CD8-positive, alpha-beta memory T cell (primary cell): Measurements from ENCODE around the gene EIF4G1. TPM values are rescaled to one million over a fixed set of nuclear protein-coding genes. Genes with fewer than 3 reads are reported as not detected.

ENCODE experiments used
- CTCF ChIA-PET: fragments of 350-600 bp; sonication (Branson Sonifier 250); formaldehyde crosslinking; loops from one replicate; lab custom pipeline; 2021; ENCODE audit warnings: antibody characterized with exemption; lab: Charles Lee
- POLR2A ChIA-PET: fragments of 350-600 bp; sonication (Branson Sonifier 250); formaldehyde crosslinking; loops from one replicate; lab custom pipeline; 2021; ENCODE audit warnings: antibody characterized with exemption; lab: Charles Lee
- DNase-seq, 5 donors: peaks; one replicate each; pipeline versions ENCODE4 v3.0.0 to v3.0.0-alpha.2; 2020 to 2022; ENCODE audit warnings: mixed read lengths in 1 of 5
- H3K27ac ChIP-seq: one replicate; pipeline ENCODE4 v1.7.0; 2013; ENCODE audit warnings: low read depth, mild to moderate bottlenecking, low read length, moderate library complexity
- H3K27me3 ChIP-seq: 2 replicates; pipeline ENCODE4 v1.7.0; 2013; ENCODE audit warnings: low read length, mild to moderate bottlenecking; ENCODE audit not compliant: insufficient read depth, poor library complexity, severe bottlenecking
- H3K36me3 ChIP-seq: 2 replicates; pipeline ENCODE4 v1.7.0; 2013; ENCODE audit warnings: mild to moderate bottlenecking, low read length, moderate library complexity; ENCODE audit not compliant: insufficient read depth
- H3K4me1 ChIP-seq: 2 replicates; pipeline ENCODE4 v1.7.0; 2013; ENCODE audit warnings: mild to moderate bottlenecking, low read length, moderate library complexity; ENCODE audit not compliant: insufficient read depth
- H3K4me3 ChIP-seq: 2 replicates; pipeline ENCODE4 v1.7.0; 2013; ENCODE audit warnings: mild to moderate bottlenecking, low read length
- H3K9me3 ChIP-seq: 2 replicates; pipeline ENCODE4 v1.7.0; 2013; ENCODE audit warnings: mild to moderate bottlenecking, low read length
- H3K27ac Mint-ChIP-seq, 8 donors: one replicate each; pipeline ENCODE4 v1.8.0; 2020 to 2021; ENCODE audit warnings: mixed read lengths in 8 of 8, mild to moderate bottlenecking in 6 of 8, inconsistent platforms in 3 of 8, moderate library complexity in 3 of 8
- H3K27me3 Mint-ChIP-seq, 2 donors: one replicate each; pipeline ENCODE4 v1.8.0; 2020 to 2021; ENCODE audit warnings: mixed read lengths in 2 of 2, mild to moderate bottlenecking in 1 of 2, moderate library complexity in 1 of 2
- H3K36me3 Mint-ChIP-seq, 3 donors: one replicate each; pipeline ENCODE4 v1.8.0; 2020 to 2021; ENCODE audit warnings: mixed read lengths in 3 of 3, inconsistent platforms in 1 of 3, mild to moderate bottlenecking in 1 of 3
- H3K4me1 Mint-ChIP-seq, 3 donors: one replicate each; pipeline ENCODE4 v1.8.0; 2020 to 2021; ENCODE audit warnings: mixed read lengths in 3 of 3, inconsistent platforms in 1 of 3, mild to moderate bottlenecking in 1 of 3
- H3K4me3 Mint-ChIP-seq, 7 donors: one replicate each; pipeline ENCODE4 v1.8.0; 2020 to 2021; ENCODE audit warnings: mixed read lengths in 7 of 7, mild to moderate bottlenecking in 6 of 7, moderate library complexity in 4 of 7, inconsistent platforms in 2 of 7
- H3K9me3 Mint-ChIP-seq, 5 donors: one replicate each; pipeline ENCODE4 v1.8.0; 2020 to 2022; ENCODE audit warnings: mixed read lengths in 5 of 5, mild to moderate bottlenecking in 3 of 5, moderate library complexity in 2 of 5, inconsistent platforms in 1 of 5
- polyA plus RNA-seq: library from polyadenylated mRNA; unstranded; fragments of 300-500 nt; fragmentation: Illumina TruSeq; gene quantifications from one replicate; pipeline ENCODE4 v1.2.3, GENCODE V29; 2021
- total RNA-seq, 2 experiments: library from RNA; stranded (reverse); gene quantifications; one replicate each; pipeline ENCODE4 v1.2.3, GENCODE V29; 2021

The EIF4G1 gene
- total and polyA plus RNA-seq, 3 experiments from 2014 or later, result 46.2 to 694 (median 693) TPM

GRCh38 chr3:184354121-184354728 is 39.8 kb downstream of the EIF4G1 start:
- Mint-ChIP-seq H3K27ac (peak overlapping the region in 1 of 8 donors; percentile 38), H3K9me3 (no peaks in the 10 kb centered on the region), H3K27me3 (no peaks in the 10 kb centered on the region), H3K4me1 (peaks cover 0 to 6% (median 0%) of the 10 kb centered on the region in 3 donors), H3K36me3 (no peaks in the 10 kb centered on the region), H3K4me3 (no peak overlapping the region)
- no peak overlapping the region for H3K27ac ChIP-seq
- CTCF ChIA-PET, result interaction anchor here (0.6 to 2.6 kb wide), 18 partner anchors 8 to 191 kb away, joined by 3 to 31 read pairs (median 4); partner anchors contain the start of genes POLR2H and THPO
- no peaks in the 10 kb centered on the region for H3K9me3 ChIP-seq
- no peaks in the 10 kb centered on the region for H3K27me3 ChIP-seq
- peak; percentile 33 to 72 (median 52) for DNase-seq
- no peaks in the 10 kb centered on the region for H3K36me3 ChIP-seq
- peaks cover 4% of the 10 kb centered on the region for H3K4me1 ChIP-seq
- no peak overlapping the region for H3K4me3 ChIP-seq
- POLR2A ChIA-PET, result interaction anchor here (0.5 to 0.6 kb wide), 2 partner anchors 10 to 151 kb away, joined by 3 to 6 read pairs; no protein-coding TSS in a partner anchor

- ChIA-PET CTCF (interaction anchor here (1.2 to 2.6 kb wide), 3 partner anchors 14 to 159 kb away, joined by 4 to 31 read pairs (median 6); partner anchors contain the start of gene THPO), POLR2A (interaction anchor here (0.5 kb wide), 1 partner anchor 10 kb away, joined by 3 read pairs; no protein-coding TSS in a partner anchor)
- Mint-ChIP-seq H3K4me3 (no peak overlapping the region), H3K9me3 (no peaks in the 10 kb centered on the region), H3K4me1 (peaks cover 0 to 6% (median under 1%) of the 10 kb centered on the region in 3 donors), H3K36me3 (no peaks in the 10 kb centered on the region), H3K27ac (no peak overlapping the region), H3K27me3 (no peaks in the 10 kb centered on the region)
- Histone ChIP-seq H3K36me3 (no peaks in the 10 kb centered on the region), H3K27me3 (no peaks in the 10 kb centered on the region), H3K4me1 (peaks cover 4% of the 10 kb centered on the region), H3K27ac (no peak overlapping the region), H3K9me3 (no peaks in the 10 kb centered on the region), H3K4me3 (no peak overlapping the region)
- DNase-seq, result no peak
These were observed 40.3 kb downstream of the EIF4G1 start for GRCh38 chr3:184354754-184355153.

- POLR2A ChIA-PET, result no interaction called here
- H3K4me1 ChIP-seq, result peaks cover 5% of the 10 kb centered on the region
- H3K4me1 Mint-ChIP-seq, result peaks cover 3 to 6% (median 5%) of the 10 kb centered on the region in 3 donors
- no peaks in the 10 kb centered on the region for H3K9me3 Mint-ChIP-seq
- H3K36me3 Mint-ChIP-seq, result no peaks in the 10 kb centered on the region
- no peaks in the 10 kb centered on the region for H3K27me3 ChIP-seq
- peak overlapping the region in 1 of 8 donors; percentile 71 for H3K27ac Mint-ChIP-seq
- H3K27me3 Mint-ChIP-seq, result no peaks in the 10 kb centered on the region
- H3K4me3 Mint-ChIP-seq, result peak overlapping the region in 1 of 7 donors; percentile 57
- H3K9me3 ChIP-seq, result no peaks in the 10 kb centered on the region
- no peak for DNase-seq
- H3K27ac ChIP-seq, result no peak overlapping the region
- no peaks in the 10 kb centered on the region for H3K36me3 ChIP-seq
- no peak overlapping the region for H3K4me3 ChIP-seq
- CTCF ChIA-PET, result interaction anchor here (1.2 to 2.6 kb wide), 2 partner anchors 13 to 158 kb away, joined by 6 to 31 read pairs; no protein-coding TSS in a partner anchor
These were observed 41.0 kb downstream of the EIF4G1 start for GRCh38 chr3:184355261-184356040.

- Histone ChIP-seq H3K36me3 (no peaks in the 10 kb centered on the region), H3K4me3 (no peak overlapping the region), H3K9me3 (no peaks in the 10 kb centered on the region), H3K27me3 (no peaks in the 10 kb centered on the region), H3K27ac (no peak overlapping the region), H3K4me1 (peaks cover 13% of the 10 kb centered on the region)
- Mint-ChIP-seq H3K36me3 (peaks cover 0 to 5% (median 0%) of the 10 kb centered on the region in 3 donors), H3K9me3 (no peaks in the 10 kb centered on the region), H3K27ac (peak overlapping the region in 1 of 8 donors; percentile 39), H3K4me1 (peaks cover 5 to 10% (median 8%) of the 10 kb centered on the region in 3 donors), H3K4me3 (peak overlapping the region in 1 of 7 donors; percentile 69), H3K27me3 (no peaks in the 10 kb centered on the region)
- DNase-seq, result no peak
- ChIA-PET POLR2A (no interaction called here), CTCF (interaction anchor here (1.2 to 1.5 kb wide), 3 partner anchors 14 to 185 kb away, joined by 3 read pairs; no protein-coding TSS in a partner anchor)
These were observed 43.1 kb downstream of the EIF4G1 start for GRCh38 chr3:184357248-184358123.

GRCh38 chr3:184358124-184358767 is 43.8 kb downstream of the EIF4G1 start:
- Mint-ChIP-seq H3K4me3 (peak overlapping the region in 2 of 7 donors; percentile 38 to 78), H3K27me3 (peaks cover 0 to 3% of the 10 kb centered on the region in 2 donors), H3K27ac (peak overlapping the region in 2 of 8 donors; percentile 39 to 74), H3K36me3 (peaks cover 0 to 8% (median 0%) of the 10 kb centered on the region in 3 donors), H3K9me3 (peaks cover 0 to 1% (median 0%) of the 10 kb centered on the region in 5 donors), H3K4me1 (peaks cover 7 to 12% (median 9%) of the 10 kb centered on the region in 3 donors)
- CTCF ChIA-PET, result interaction anchor here (1.2 to 1.5 kb wide), 2 partner anchors 13 to 155 kb away, joined by 3 read pairs; no protein-coding TSS in a partner anchor
- POLR2A ChIA-PET, result no interaction called here
- no peaks in the 10 kb centered on the region for H3K9me3 ChIP-seq
- peaks cover 13% of the 10 kb centered on the region for H3K4me1 ChIP-seq
- no peak overlapping the region for H3K4me3 ChIP-seq
- no peaks in the 10 kb centered on the region for H3K36me3 ChIP-seq
- no peak for DNase-seq
- H3K27ac ChIP-seq, result no peak overlapping the region
- no peaks in the 10 kb centered on the region for H3K27me3 ChIP-seq

- peaks cover 12 to 14% (median 13%) of the 10 kb centered on the region in 3 donors for H3K4me1 Mint-ChIP-seq
- peaks cover 0 to 4% of the 10 kb centered on the region in 2 donors for H3K27me3 Mint-ChIP-seq
- Histone ChIP-seq H3K9me3 (no peaks in the 10 kb centered on the region), H3K27ac (no peak overlapping the region), H3K4me1 (peaks cover 16% of the 10 kb centered on the region), H3K27me3 (no peaks in the 10 kb centered on the region), H3K36me3 (no peaks in the 10 kb centered on the region), H3K4me3 (no peak overlapping the region)
- ChIA-PET CTCF (interaction anchor here (0.8 to 3.5 kb wide), 3 partner anchors 13 to 155 kb away, joined by 3 to 18 read pairs (median 3); no protein-coding TSS in a partner anchor), POLR2A (no interaction called here)
- peaks cover 0 to 2% (median 0%) of the 10 kb centered on the region in 5 donors for H3K9me3 Mint-ChIP-seq
- H3K4me3 Mint-ChIP-seq, result peak overlapping the region in 2 of 7 donors; percentile 62 to 78
- peaks cover 0 to 11% (median 0%) of the 10 kb centered on the region in 3 donors for H3K36me3 Mint-ChIP-seq
- H3K27ac Mint-ChIP-seq, result no peak overlapping the region
- DNase-seq, result no peak
These were observed 44.5 kb downstream of the EIF4G1 start for GRCh38 chr3:184358921-184359350.
